Stimulated activated memory B cell treated with anti-CD40 and anti-IgM and Interleukin-4, amounts not matched to agents 10 μg/mL and 1 μg/mL and 100 μg/mL, for 72 hours (primary cell): Measurements from ENCODE around the gene ARSG.
A peak's percentile ranks its signal among the peaks of the same experiment; 100 is the strongest.

Experiments
- ATAC-seq: fragments of 150-1000 bp; cut with Tn5 transposase; 2 replicates; pipeline ENCODE4 v1.10.0; 2021
- H3K27ac Mint-ChIP-seq: one replicate; pipeline ENCODE4 v1.8.0; 2022; ENCODE audit warnings: mild to moderate bottlenecking, mixed read lengths
- H3K27me3 Mint-ChIP-seq: one replicate; pipeline ENCODE4 v1.8.0; 2022; ENCODE audit warnings: mixed read lengths
- H3K36me3 Mint-ChIP-seq: one replicate; pipeline ENCODE4 v1.8.0; 2022; ENCODE audit warnings: mixed read lengths
- H3K4me1 Mint-ChIP-seq: one replicate; pipeline ENCODE4 v1.8.0; 2022; ENCODE audit warnings: mixed read lengths
- H3K4me3 Mint-ChIP-seq: one replicate; pipeline ENCODE4 v1.8.0; 2022; ENCODE audit warnings: mild to moderate bottlenecking, moderate library complexity, mixed read lengths
- H3K9me3 Mint-ChIP-seq: one replicate; pipeline ENCODE4 v1.8.0; 2022; ENCODE audit warnings: mixed read lengths

ARSG gene

DNA sequence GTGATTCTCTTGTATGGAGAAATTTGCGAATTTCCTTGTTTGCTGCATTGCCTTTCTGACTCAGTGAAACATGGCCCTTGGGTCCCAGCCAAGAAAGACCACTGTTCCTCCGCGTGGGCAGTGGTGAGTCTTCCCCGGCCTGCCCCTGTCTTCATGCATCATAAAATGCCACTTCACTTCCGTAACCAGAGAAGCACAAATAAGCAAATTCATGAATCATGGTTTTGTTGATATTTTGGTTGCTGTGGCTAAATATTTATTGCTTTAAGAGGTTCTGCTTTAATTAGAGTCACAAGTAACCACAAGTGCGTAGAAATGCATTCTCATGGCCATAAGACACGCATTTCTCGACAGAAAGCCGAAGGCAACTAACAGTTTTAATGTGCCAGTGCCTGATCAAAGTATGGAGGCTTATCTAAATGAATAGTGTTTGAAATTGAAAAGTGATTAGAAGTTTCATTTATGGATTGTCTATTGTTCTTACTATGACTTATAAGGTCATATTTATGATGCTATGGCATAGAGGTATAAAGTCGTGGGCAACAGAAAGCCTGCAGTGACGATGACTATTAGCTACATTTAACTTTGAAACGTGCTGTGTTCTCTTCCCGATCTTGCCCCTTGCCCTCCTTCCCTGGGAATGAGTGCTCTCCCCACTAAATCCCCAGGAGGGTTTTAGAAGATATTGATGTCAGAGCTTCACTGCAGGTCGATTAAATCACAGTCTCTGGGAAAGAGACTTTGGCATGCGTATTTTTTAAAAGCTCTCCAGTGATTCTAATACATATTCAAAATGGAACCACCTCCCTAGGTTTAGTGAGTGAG is 90.0 kb downstream of the ARSG start:
- H3K27ac Mint-ChIP-seq = peak overlapping the region; percentile 24
- peaks cover 17% of the 10 kb centered on the region for H3K36me3 Mint-ChIP-seq
- no peaks in the 10 kb centered on the region for H3K9me3 Mint-ChIP-seq
- H3K4me3 Mint-ChIP-seq = no peak overlapping the region
- H3K27me3 Mint-ChIP-seq = no peaks in the 10 kb centered on the region
- peaks cover 12% of the 10 kb centered on the region for H3K4me1 Mint-ChIP-seq
- ATAC-seq = peak; percentile 56

DNA sequence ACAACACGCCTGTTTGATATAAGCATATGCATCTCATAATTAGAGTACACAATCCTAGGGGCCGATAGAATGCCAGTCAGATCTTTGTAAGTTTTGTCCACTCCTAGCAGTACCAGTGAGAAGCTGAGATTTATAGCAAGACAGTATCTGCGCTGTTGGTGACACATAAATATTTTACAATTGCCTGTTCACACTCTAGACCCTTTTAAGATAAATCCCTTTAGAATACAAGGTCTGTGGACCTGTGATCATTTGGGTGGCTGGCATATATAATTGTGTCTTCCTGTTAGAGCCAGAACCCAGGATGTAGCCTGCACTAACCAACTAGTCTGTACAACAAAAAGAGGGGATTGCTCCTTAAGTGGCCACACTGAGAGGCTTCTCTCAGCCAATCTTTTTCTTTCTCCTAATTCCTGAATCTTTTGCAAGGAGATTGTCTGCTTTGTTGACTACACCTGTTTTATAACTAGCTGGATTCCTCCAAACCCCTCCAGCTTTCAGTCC is 91.3 kb downstream of the ARSG start:
- no peak overlapping the region for H3K4me3 Mint-ChIP-seq
- H3K9me3 Mint-ChIP-seq = no peaks in the 10 kb centered on the region
- H3K27ac Mint-ChIP-seq = no peak overlapping the region
- H3K36me3 Mint-ChIP-seq = peaks cover 17% of the 10 kb centered on the region
- ATAC-seq = no peak
- H3K4me1 Mint-ChIP-seq = peaks cover 12% of the 10 kb centered on the region
- H3K27me3 Mint-ChIP-seq = no peaks in the 10 kb centered on the region

DNA sequence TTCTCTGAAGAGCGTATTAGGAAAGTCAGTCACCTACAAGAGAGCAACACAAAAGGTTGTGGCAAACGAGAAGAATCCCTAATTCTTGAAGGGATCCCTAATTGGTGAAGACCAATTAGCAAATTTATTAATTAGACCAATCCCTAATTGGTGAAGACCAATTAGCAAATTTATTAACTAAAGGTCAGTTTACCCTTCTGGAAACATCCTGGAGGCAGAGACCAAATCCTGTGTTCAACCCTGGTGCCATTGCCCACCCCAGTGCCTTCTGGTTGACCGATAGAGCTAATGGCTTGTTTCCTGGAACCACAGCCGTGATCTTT is 91.8 kb downstream of the ARSG start:
- no peak for ATAC-seq
- no peaks in the 10 kb centered on the region for H3K27me3 Mint-ChIP-seq
- peaks cover 13% of the 10 kb centered on the region for H3K36me3 Mint-ChIP-seq
- no peak overlapping the region for H3K4me3 Mint-ChIP-seq
- H3K4me1 Mint-ChIP-seq = peaks cover 12% of the 10 kb centered on the region
- no peaks in the 10 kb centered on the region for H3K9me3 Mint-ChIP-seq
- no peak overlapping the region for H3K27ac Mint-ChIP-seq

DNA sequence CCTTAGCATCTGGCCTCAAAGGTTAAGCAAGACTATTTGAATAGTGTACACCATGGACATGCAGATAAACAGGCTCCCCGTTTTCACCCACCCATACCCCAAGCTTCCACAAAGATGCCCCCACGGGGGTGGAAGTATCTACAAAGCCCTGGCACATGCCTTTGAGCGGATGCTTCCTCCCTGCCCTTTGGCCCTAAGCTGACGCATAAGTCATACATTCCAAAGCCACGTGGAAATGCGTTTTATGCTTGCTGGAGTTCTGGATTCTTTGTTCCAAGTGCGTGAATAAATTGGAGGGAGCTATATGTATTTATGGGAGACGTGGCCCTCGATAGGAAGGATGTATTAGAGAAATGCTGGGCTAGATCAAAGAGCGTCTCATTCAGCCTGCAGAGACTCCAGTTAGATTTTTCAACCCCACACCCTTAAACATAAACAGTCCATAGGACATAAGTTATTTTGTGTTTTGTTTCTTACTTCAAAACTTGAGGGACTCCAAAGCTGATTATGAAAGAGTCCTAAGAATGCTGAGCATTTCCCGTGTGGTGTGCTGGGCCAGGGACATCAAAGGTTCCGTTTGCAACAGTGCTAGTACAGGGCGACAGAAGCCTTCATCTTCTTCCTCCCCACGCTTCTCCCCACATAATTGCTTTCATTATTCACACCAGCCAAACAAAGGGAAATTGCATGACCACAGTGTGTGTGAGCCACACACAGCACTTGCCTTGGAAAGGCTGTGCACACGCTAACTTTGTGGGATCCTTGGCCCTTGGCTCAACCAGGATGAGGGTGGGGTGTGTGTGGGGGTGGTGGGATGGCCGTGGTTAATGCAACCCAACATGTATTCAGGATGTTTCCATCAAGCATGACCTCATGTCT is 92.4 kb downstream of the ARSG start:
- Mint-ChIP-seq H3K27me3 (no peaks in the 10 kb centered on the region), H3K9me3 (no peaks in the 10 kb centered on the region), H3K36me3 (peaks cover 7% of the 10 kb centered on the region), H3K27ac (no peak overlapping the region), H3K4me1 (peaks cover 12% of the 10 kb centered on the region), H3K4me3 (no peak overlapping the region)
- no peak for ATAC-seq

DNA sequence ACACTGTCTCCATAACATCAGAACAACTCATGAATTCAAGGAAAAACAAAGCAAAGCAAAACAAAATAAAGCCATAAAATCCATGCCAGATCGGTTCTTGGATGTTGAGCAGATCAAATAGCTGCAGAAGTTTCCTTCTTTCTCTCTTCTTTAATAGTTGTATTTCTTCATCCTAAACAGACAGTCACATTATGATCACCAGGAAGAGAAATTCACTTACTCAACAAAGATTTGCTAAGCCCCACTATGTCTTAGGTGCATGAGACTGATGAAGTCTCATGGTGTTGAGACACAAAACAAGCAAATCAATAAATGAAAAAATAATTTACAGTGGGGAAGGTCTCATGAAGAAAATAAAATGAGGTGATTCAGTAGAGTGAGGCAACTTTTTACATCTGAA is 93.2 kb downstream of the ARSG start:
- Mint-ChIP-seq H3K36me3 (peaks cover 7% of the 10 kb centered on the region), H3K4me1 (peaks cover 12% of the 10 kb centered on the region), H3K27ac (no peak overlapping the region), H3K27me3 (no peaks in the 10 kb centered on the region), H3K4me3 (no peak overlapping the region), H3K9me3 (no peaks in the 10 kb centered on the region)
- no peak for ATAC-seq

DNA sequence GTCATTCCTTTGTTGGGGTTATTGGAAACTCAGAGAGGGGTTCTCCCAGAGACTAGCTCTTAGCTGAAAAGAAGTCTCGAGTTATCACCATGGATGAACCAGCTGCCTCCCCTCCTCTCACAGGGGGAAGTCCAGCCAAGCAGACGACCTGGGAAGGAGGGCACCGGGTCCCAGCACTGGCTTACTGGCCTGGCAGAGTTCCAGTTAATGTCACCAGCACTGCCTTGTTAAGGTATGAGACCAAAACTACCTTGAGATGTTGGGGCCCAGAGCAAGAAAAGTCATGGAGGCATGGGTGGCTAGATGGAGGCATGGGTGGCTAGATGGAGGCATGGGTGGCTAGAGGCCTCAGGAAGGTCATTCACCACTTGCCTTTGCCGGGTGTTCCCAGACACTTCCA is 93.6 kb downstream of the ARSG start:
- Mint-ChIP-seq H3K9me3 (no peaks in the 10 kb centered on the region), H3K36me3 (peaks cover 4% of the 10 kb centered on the region), H3K4me3 (no peak overlapping the region), H3K27ac (no peak overlapping the region), H3K27me3 (no peaks in the 10 kb centered on the region), H3K4me1 (peaks cover 12% of the 10 kb centered on the region)
- no peak for ATAC-seq

DNA sequence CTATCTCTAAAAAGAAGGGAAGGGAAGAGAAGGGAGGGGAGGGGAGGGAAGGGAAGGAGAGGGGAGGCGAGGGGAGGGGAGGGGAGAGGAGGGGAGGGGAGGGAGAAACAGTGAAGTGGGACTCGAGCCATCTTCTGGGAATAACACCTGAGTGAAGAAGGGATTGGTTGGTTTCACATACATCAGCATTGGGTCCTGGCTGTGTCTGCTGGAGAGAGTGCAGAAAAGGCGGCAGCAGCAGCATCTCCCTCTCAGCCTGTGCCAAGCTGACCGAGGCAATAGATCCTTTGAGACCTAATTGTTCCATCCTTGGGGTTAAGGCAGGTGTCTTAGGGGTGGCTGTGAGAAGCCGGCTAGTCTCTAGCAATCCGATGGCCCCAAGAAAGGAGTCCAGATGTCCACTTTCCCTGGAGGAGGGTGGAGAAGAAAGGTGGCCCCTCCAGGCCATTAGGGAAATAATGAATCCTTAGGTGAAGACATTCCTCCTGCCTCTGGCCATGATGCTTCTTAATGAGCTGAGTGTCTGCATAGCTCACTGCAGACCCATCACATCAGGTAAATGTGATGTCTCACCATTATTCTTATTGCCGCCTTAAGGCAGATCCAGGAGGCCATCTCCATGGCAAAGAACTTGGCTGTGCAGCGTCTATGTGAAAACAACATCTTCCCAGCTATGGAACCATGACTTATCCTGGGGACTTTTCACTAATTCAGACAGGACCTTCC is 94.4 kb downstream of the ARSG start:
- no peak overlapping the region for H3K4me3 Mint-ChIP-seq
- H3K27me3 Mint-ChIP-seq = no peaks in the 10 kb centered on the region
- H3K9me3 Mint-ChIP-seq = no peaks in the 10 kb centered on the region
- H3K27ac Mint-ChIP-seq = no peak overlapping the region
- ATAC-seq = no peak
- peaks cover 12% of the 10 kb centered on the region for H3K4me1 Mint-ChIP-seq
- H3K36me3 Mint-ChIP-seq = no peaks in the 10 kb centered on the region

DNA sequence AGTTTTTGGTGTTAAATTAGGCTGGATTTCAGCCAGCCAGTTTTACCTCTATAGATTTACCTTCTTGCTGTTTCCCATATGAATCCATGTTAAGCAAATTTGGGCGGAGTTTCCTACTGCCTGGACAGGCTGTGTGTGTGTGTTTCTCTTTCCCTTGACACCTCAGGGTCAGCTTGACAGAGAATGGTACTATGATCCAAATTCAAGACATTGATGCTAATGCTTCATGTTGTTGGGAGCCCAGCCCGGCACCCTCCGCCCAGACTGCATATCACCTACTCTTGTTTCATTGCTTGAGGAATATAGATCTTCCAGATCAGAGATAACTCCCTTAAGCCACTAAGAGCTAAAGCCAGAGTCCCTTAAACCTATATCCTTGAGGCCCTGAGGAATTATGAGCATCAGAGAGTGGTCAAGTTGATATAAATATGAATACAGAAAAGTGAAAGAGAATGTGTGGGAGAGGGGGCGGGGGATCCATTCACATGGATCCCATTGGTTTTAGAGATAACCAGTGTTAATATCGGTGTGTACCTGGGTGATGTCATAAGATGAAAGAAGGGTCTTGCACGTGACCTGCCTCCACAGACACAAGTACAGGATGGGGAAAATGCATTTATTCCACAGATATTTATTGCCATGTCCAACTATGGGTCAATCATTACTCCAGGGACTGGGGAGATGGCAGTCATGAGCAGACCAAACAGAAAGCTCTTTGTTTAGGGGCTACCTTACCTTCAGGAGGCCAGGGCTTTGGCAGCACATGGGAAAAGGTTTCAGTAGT is 96.3 kb downstream of the ARSG start:
- Mint-ChIP-seq H3K9me3 (no peaks in the 10 kb centered on the region), H3K27ac (no peak overlapping the region), H3K27me3 (no peaks in the 10 kb centered on the region), H3K4me1 (no peaks in the 10 kb centered on the region), H3K4me3 (no peak overlapping the region), H3K36me3 (no peaks in the 10 kb centered on the region)
- ATAC-seq = no peak

DNA sequence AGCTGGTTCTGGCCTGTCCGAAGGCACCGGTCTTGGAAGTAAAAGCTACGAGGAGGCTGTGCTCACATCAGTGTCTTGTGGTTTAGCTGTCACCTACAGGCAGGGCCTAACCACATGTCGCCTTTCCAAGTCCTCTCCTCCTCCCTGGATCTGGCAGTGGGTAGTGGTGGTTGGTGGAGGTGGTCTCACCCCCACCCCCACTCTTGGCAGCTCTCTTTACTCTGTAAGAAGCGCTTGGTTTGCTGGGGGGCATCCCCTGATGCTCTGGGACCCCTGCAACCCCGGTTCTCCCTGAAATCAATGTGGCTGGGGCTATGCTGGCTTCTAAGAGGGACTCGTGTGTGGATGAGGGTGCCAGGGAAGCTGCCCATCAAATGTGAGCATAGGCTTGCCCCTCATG is 97.7 kb downstream of the ARSG start:
- Mint-ChIP-seq H3K4me1 (no peaks in the 10 kb centered on the region), H3K27me3 (no peaks in the 10 kb centered on the region), H3K9me3 (no peaks in the 10 kb centered on the region), H3K4me3 (no peak overlapping the region), H3K36me3 (no peaks in the 10 kb centered on the region), H3K27ac (no peak overlapping the region)
- no peak for ATAC-seq

DNA sequence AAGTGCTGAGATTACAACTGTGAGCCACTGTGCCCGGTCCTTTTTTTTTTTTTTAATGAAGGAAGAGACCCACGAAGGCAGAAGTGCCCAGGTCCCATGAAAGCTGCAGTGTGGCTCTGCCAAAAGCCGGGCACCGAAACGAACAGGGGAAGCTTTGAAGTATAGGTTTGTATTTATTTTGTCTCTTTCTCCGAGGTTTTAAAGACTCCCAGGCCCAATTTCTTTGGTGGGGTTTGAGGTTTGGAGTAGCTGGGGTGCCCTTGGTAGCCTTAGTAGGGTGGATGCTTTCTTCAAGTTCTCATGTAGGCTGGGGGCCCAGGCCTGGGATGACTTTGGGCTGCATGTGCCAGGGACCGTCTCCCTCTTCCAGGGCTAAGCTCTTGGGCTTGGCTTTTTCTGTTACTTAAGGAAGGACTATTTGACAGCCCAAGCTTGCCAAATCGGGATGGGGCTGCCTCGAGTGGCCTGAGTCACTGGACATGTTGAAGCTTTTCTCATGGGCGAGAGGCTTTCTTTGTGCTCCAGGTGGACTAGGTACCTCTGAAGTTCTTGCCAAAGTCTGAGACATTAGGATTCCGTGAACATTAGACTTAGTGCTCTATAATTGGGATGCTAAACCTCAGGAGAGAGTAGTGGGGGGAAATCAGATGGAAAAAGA is 99.7 kb downstream of the ARSG start:
- Mint-ChIP-seq H3K27me3 (no peaks in the 10 kb centered on the region), H3K4me1 (no peaks in the 10 kb centered on the region), H3K36me3 (peaks cover 10% of the 10 kb centered on the region), H3K4me3 (no peak overlapping the region), H3K9me3 (peaks cover 3% of the 10 kb centered on the region), H3K27ac (no peak overlapping the region)
- ATAC-seq = no peak

DNA sequence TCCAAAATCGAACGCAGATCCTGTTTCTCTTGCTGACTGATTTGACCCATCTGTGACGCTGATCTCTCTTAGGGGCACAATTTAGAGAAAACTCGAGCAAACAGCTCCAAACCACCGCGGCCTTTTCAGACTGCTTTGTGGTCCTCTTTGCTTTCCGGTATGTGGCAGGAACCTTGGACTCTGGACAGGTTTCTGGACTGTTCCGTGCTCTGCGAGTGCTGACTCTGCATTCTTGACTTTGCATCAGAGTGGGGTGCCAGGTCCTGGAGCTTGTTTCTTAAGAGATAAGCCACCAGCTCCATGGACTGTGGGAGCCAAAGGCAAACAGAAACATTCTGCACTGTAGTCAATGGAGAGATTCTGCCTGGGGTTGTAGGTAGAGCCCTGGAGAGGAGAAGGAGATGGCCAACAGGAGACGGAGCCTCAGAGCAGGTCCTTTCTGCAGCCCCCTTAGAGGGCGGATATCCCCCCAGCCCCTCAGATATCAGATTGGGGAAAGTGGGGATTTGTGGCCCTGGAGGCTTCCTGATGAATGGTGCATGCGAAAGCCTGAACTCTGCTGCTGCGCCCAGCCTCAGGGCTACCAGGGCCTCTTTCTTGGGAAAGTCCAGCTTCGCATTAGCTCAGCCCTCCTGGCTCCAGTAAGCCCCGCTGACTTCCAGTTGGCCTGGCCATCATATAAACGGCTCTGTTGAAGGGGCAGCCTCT is 100.4 kb downstream of the ARSG start:
- Mint-ChIP-seq H3K27me3 (no peaks in the 10 kb centered on the region), H3K4me3 (no peak overlapping the region), H3K36me3 (peaks cover 15% of the 10 kb centered on the region), H3K4me1 (no peaks in the 10 kb centered on the region), H3K9me3 (peaks cover 3% of the 10 kb centered on the region), H3K27ac (no peak overlapping the region)
- no peak for ATAC-seq

DNA sequence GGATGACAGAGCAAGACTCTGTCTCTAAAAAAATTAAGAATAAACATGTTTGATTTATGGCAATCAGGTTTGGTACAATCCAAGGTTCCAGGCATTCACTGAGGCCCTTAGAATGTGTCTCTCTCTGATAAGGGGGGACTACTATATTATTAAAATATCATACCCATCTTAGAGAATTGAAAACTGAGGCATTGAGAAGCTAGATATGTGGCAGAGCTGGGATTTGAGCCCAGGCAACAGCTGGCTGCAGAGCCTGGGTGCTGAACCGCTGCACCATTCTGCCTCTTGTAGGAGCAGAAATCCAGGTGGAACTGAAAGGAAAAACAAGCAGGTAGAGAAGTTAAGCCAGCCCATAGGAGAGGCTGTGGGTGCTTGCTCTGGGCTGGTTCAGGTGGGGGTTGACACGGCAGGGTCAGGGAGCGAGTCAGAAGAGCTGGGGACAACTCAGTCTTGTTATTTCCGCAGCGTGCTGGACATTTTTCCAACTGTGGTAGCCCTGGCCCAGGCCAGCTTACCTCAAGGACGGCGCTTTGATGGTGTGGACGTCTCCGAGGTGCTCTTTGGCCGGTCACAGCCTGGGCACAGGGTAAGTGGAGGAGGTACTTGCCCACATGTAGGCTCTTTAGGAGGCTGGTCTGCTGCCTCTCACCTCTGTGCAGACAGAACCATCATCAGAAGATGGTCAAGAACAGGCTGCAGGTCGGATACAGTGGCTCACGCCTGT is 103.5 kb downstream of the ARSG start:
- Mint-ChIP-seq H3K9me3 (peaks cover 3% of the 10 kb centered on the region), H3K27me3 (no peaks in the 10 kb centered on the region), H3K4me3 (no peak overlapping the region), H3K36me3 (peaks cover 15% of the 10 kb centered on the region), H3K27ac (no peak overlapping the region), H3K4me1 (peaks cover 8% of the 10 kb centered on the region)
- ATAC-seq = no peak
